Activated CD4-positive, CD25-positive, alpha-beta regulatory T cell treated with anti-CD3 and anti-CD28 coated beads, Interleukin-2, amount 50 U/mL, for 16 hours (primary cell): ENCODE data around the gene ERN2.
A peak's percentile ranks its signal among the peaks of the same experiment; 100 is the strongest.

ENCODE experiments used
- DNase-seq: peaks from one replicate; pipeline ENCODE4 v3.0.0-alpha.2; 2020; ENCODE audit warnings: low read depth, low spot score

The ERN2 gene

DNA sequence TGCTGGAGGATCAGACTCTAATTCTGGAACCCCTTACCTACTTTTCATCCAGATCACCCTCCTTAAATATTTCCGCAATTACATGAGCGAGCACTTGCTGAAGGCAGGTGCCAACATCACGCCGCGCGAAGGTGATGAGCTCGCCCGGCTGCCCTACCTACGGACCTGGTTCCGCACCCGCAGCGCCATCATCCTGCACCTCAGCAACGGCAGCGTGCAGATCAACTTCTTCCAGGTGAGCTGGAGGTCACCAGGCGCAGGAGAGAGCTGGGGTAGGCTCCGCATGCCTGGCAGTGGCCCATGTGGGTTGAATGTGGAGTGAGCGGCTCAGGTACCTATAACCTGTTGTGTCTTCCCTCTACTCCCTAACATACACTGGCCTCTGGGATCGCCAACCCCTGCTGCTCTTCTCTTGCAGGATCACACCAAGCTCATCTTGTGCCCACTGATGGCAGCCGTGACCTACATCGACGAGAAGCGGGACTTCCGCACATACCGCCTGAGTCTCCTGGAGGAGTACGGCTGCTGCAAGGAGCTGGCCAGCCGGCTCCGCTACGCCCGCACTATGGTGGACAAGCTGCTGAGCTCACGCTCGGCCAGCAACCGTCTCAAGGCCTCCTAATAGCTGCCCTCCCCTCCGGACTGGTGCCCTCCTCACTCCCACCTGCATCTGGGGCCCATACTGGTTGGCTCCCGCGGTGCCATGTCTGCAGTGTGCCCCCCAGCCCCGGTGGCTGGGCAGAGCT, 23.4 kb downstream of the ERN2 start:
- DNase-seq = no peak

DNA sequence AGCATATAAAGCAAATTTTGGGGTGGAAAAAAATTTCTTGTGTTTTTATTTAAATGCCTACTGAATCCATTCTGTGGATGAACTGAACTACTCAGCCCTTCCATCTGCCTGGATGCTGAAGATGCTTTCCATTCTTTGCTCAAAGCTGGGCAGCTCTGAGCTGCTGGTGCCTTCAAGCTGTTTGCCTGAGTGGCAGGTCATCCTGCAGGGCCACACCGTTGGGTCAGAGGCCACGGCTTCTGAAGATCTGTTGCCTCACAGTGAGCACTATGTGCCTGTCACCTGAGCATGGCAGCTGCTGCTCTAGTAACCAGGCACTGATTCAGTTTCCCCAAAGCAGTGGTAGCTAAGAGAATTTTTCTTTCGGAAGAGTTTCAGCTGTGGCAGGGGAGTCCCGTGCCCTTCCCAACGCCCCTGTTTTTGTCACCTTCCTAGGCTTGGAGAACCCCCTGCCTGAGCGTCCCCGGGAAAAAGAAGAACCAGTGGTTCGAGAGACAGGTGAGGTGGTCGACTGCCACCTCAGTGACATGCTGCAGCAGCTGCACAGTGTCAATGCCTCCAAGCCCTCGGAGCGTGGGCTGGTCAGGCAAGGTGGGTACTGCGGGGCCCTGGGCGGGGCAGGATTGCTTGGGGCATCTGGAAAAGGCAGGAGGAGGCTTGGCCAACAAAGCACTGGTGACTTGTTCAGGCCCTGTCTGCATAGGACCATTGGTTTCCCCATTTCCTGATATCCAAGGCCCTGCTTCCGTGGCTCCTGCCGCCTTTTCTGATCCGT, 25.8 kb downstream of the ERN2 start:
- no peak for DNase-seq

DNA sequence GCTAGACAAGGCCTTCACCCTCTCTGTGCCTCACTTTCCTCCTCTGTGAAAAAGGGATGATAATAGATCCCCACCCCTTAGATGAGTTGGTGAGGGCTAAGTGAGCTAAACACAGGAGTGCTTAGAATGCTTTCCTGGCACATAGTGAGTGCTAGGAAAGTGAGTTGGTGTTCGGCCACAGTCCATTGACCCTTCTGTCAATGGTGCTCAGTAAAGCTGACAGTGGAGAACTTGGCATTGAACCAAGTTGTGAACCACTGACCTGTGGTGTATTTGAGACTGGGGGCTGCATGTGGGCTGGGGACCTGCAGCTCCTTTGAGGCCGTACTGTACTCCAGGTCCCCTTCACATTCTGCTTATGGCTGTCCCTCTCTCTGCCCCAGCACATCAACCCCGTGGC, 29.5 kb downstream of the ERN2 start:
- no peak for DNase-seq

DNA sequence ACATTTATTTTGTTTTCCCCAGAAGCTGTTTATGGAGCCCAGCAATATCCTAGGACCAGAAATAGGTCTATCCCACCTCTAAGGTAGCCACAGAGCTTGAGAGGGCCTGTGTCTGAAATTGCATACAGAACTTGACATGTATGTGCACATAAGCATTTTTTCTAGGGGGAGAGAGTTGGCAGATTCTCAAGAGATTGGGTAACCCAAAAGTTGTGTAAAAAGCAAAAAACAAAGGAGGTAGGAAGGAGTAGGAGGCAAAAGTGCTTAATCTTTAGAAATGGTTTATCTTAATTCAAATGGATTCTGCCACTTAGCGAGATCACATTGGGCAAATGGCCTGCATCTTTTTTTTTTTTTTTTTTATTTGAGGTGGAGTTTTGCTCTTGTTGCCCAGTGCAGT, 30.8 kb downstream of the ERN2 start:
- no peak for DNase-seq

DNA sequence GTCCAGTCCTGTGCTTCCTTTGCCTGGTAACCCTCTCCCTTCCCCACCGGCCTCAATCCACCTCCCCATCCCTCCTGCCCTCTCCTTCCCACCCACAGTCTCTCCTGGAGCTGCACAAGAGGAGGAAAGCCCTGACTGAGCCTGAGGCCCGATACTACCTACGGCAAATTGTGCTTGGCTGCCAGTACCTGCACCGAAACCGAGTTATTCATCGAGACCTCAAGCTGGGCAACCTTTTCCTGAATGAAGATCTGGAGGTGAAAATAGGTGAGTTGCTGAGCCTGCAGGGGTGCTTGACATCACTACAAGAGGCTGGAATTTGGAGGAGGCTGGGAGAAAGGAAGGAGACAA, 33.1 kb downstream of the ERN2 start:
- no peak for DNase-seq

DNA sequence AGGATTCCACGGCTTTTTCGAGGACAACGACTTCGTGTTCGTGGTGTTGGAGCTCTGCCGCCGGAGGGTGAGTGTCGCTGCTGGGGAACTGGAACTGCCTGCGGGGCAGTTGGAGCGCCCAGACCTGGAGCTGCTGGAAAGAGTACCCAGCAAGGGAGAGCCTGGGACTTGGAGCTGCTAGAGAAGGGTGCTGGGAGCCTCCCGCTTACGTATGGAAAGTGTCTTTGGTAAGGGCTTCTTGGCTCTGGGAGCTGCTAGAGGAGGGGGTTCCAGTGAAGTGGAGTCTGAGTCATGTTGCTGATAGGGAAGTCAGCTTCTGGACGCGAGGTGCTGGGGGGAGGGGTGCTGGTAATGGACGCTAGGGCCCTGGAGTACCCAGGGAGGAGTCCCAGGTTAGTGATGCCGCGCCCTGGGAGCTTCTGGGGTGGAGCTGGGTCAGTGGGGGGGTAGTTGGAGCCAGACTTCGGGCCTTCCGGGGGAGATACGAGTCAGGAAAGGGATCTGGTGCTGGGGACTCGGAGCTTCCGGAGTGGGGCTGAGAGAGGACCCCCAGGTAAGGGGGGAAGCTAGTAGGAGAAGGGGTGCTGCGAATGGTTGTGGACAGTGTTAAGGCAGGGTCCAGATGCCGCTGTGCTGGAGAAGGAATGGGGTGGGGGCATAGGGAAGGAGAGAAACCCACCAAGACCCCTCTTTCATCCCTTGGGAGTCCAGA, 33.6 kb downstream of the ERN2 start:
- DNase-seq = no peak

DNA sequence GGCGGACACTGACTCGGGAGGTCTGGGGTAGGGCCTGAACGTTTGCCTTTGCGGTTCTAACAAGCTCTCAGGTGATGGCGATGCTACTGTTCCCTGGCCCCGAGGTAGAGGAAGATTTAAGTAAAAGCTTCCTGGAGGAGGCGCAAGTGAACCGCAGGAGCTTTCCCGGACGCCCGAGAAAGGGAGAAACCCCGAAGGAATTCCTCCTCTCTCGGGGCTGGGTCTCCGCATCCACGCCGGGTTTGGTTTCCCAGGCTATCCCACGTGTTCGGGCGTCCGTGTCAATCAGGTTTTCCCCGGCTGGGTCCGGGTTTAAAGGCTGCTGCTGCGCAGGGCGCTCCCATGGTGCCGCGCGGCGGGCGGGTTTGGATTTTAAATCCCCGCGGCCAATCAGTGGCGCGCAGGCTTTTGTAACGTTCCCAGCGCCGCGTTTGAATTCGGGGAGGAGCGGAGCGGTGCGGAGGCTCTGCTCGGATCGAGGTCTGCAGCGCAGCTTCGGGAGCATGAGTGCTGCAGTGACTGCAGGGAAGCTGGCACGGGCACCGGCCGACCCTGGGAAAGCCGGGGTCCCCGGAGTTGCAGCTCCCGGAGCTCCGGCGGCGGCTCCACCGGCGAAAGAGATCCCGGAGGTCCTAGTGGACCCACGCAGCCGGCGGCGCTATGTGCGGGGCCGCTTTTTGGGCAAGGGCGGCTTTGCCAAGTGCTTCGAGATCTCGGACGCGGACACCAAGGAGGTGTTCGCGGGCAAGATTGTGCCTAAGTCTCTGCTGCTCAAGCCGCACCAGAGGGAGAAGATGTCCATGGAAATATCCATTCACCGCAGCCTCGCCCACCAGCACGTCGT, 34.4 kb downstream of the ERN2 start, which contains the start of gene PLK1:
PLK1 (plus strand) TSS at position 460 of the 844 bp plus-strand sequence; CDS start at position 504, 44 bp downstream.
- peak; percentile 56 for DNase-seq

DNA sequence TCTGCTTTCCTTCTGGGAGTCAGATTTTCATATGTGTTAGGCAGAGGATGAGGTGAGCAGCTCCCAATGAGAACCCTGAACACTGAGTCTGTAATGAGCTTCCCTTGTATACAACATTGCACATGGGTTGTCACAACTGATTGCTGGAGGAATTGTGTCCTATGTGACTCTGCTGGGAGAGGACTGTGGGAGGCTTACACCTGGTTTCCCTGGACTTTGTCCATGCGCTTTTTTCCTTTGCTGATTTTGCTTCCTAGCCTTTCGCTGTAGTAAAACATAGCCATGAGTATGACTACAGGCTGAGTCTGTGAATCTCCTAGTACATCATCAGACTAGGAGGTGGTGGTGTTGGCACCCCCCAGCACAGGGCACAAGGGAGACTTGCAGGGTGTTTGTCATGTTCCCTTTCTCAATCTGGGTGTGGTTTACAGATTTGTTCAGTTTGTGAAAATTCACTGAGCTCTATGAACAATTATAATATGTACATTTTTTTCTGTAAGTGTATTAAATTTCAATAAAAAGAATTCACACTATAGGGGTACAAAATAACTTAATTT, 36.0 kb downstream of the ERN2 start:
- DNase-seq = no peak

DNA sequence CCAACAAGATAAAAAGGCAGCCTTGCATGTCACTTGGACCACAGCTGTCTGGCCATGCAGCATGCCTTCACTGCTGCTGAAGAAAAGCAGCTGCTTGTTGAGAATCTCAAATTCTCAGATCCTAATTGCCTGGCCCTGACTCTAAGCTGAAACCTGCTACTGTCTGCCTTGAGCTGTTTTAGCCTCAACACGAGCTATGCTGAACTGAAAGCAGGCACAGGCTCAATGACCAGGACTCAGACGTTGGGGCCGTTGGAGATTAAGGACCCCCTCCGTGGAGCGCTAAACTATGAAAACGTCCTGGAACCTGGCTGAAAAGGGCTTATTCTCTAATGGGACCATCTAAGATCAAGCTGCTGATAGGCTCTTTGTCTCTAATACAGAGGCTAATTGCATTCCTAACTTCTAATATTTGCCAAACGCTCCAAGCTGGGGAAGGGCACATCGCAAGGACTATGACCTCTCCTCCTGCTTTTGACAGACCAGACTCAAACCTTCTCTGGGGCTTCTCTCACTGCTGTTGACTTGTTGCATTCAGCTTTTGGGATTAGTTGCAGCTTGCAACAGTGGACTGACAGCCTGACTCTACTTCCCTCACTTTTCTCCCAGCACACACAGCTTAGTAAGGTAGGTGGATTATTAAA, 38.9 kb downstream of the ERN2 start:
- DNase-seq = no peak

DNA sequence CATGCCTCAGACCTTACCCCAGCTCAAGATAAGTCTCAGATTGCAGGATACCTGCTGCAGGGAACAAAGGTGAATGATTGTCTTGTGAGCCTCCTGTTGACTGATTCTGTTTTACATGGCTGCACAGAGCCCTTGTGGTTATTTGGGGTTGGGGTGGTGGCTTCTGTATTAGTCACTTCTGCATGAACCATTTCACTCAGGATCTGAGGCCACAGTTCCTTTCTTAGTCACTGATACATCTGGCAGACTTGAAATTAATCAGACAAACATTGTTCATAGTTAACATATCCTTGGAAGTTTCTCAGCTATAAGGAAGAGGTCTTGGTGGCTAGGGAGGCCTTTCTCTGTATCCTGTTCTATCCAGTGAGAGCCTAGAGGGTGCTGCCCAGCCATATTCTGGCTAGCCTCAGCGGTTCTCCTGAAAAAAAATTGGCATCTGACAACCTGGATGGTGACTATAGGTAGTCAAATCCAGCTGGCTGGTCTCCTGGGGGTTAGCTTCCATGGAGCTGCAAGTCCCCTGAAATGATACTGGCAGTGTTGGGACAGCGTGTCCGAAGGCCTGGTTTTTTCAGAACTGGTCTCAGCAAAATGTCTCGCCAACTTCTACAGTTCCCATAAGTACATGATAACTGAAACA, 42.8 kb downstream of the ERN2 start:
- no peak for DNase-seq

DNA sequence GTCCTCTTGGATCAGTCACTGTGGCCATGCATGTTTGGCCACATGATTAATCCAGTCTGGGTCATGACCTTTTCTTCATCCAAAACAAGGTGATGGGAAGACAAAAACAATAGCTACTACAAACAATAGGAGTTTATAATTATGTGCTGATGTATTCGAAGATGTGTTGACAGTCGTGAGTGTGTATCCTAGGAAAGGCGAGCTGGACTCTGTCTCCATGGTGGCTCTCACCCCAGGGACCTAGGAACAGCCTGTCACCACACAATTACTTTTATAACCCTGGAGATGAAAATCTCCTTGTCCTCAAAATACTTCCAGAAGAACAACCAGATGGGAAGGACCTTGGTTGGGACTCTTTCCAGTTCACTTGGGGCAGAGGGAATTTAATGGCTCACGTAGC, 44.1 kb downstream of the ERN2 start:
- DNase-seq = no peak

DNA sequence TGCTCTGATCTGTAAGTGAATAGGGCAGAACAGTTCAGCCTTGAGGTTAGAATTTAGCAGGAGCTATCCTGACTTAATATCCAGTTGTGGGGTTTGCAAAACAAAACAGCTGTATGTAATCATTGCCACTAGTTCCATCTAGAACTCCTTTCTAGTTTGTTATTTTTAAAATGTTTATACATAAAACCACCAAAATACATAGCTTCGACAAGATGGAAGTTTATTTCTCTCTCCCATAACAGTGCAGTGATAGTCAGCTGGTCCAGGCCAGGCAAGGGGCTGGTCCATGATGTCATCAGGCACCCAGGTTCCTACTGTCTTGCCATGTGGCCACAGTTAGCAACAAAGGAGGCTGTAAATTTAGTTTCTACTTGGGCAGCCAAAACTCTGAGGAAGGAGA, 44.8 kb downstream of the ERN2 start:
- DNase-seq = no peak

DNA sequence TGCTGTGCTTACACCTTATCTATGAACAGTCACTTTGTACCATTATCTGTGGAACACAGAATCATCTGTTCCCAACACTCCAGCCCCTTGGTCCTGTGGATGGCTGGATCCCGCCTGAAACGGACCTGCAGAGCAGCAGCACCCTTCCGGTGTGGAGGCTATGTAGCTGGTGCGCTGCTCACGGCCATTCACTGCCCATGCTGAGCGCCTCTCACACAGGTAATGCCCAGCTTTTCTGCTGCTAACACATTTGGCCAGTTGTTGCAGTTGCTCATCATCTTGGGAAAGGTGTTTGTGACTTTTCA, 45.7 kb downstream of the ERN2 start:
- DNase-seq = no peak

DNA sequence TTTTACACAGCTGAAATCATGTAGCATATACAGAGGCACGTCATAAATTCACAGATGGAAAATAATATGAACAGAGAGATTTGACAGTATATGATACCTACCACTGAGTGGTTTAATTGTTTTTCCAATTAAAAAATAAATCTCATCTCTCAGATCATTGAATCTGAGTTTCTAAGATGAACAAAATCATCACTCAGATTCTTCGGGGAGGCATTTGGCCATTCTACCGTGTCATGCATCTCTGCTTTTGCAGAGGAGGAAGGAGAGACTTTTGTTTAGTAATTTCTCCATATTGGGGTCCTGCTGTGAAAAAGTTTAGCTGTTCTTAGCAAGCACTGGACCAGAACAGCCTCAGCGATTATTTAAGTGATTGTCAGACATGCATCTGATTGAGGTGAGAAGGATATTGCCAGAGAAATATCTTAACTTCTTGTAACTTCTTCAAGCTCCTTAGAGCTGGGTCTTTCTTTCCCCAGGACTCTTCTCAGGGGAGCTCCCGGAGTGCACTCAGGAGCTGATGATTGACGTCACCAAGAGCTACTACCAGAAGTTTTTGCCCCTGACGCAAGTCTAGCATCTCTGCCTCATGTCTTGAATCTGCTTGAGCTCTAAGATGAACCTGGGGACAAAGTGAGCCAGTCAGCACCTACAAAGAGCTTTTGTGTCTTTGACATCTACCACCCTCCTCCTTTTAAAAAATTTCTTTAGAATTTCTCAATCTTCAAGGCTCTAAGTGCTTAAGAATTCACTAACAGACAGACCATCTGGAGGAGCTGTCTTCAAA, 46.3 kb downstream of the ERN2 start:
- DNase-seq = no peak

DNA sequence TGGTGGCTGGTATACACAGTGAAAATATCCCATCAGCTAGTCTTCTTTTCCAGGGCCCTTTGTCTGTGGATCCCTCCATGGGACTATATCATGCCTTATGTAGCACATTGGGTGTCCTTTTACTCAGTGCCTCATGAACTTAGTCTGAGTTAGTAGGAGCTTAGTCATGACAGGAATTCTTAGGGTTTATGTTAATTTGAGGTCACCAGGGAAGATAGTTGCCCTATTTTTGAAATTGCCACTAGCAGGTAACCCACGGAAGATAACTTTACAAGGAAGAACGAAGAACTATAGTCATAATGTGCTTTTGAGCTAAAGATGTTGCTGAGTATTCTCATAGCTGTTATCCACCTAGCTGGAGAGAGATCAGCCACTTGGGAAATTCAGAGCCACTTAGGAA, 49.1 kb downstream of the ERN2 start:
- no peak for DNase-seq

DNA sequence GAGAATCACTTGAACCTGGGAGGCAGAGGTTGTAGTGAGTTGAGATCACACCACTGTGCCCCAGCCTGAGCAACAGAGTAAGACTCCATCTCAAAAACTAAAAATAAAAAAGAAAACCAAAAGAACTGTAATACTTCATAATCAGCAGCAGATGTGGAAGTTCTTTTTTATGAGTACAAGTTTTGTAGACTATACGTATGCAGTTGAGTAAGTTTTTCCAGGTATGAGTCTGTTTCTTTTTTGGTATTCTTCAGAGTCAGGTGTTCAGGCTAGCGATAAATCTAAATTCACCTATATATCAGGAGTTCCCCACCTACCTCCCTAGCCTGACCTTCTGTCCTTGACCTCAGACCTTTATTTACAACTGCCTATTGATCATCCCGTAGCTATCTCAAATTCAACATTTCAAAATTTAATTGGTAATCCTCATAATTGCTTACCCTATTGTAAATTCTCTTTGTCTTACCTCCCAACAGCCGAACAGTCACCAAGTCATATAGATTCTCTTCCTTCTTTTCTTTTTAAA, 61.0 kb downstream of the ERN2 start:
- DNase-seq = no peak

DNA sequence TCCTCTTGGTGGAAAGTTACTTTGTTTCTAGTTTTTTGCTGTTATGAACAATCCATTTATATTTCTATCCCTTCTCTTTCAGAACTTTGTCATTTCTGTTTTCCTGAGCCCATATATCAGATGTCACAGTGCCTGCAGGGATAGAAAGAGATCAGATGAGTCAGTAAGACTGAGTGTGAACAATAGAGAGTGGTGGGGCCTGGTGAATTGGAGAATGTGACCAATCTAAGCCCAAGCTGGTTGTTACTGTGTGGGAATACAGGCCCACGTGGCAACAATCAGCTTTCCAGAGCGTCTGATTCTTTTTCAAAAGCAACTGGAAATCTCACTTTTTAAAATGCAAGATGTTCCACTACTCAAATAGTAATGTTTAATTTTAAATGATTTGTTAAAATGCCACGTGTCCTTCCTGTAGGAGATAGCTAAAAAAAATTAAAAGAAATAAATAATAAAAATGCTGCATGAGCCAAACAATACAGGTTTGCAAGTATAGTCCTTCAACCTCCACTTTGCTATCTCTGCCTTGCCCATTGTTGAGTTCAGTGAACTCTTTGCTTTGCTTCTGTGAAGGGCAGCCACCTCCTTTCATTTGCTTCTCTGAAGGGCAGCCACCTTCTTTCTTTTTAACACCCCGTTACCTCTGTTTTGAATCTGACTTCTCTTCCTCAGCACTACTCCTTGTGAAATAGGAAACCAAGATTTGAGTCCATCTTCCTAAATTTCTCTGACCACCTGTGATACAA, 62.2 kb downstream of the ERN2 start:
- DNase-seq = no peak

DNA sequence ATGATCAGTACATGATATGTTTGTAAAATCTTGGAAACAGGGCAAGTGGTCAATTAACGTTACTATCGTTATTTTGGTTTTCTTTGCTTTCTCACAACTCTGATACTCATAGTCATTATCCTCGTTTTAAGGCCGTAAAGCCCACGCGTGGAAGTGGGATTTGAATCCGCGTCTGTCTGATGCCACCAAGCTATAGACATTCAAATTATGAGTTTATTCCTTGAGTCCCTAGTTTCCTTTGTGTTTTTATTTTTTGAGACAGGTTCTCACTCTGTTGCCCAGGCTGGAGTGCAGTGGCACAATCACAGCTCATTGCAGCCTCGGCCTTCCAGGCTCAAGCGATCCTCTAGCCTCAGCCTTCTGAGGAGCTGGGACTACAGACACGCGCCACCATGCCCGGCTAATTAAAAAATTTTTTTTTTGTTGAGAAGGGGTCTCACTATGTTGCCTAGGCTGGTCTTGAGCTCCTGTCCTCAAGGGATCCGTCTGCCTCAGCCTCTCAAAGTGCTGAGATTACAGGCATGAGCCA, 70.7 kb downstream of the ERN2 start:
- DNase-seq = no peak
